ENCODE data around the gene WDPCP. TPM values are rescaled to one million over a fixed set of nuclear protein-coding genes. Genes with fewer than 3 reads are reported as not detected.

WDPCP gene
- polyA plus RNA-seq, 1 of the 3 experiments (the other 2 are of a cell fraction), result 3.1 TPM

DNA sequence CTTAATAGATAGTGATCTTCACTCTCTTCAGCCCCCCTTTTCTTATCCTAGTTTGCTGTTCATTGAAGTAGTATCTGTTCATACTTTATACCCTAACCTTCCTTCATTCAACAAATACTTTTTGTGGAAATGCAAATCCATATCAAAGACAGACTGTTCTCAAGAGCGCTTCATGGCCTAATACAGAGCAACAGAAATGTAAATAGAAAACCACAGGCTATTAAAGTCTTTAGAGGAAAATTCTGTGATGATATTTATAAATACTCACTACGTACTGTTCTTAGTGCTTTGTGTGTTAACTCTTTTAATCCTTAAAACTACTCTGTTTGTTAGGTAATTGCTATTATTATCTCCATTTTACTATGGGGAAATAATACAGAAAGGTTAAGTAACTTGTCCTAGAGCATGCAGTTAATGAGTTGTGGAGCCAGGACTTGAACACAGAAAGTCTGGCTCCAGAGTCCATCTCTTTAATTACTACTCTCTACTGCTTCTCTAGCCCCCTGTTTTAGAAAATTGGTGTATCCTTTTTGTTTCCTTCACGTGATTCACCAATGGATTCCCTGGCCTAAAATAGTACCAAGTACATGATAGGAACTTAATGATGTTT lies 3.4 kb upstream of the WDPCP start:
- Histone ChIP-seq H2AFZ (ENCODE audit: low read depth) (no peak overlapping the region), H3K27ac (ENCODE audit: low read depth in 2 of 2, low read length in 1 of 2) (no peak overlapping the region), H3K27me3 (ENCODE audit: insufficient read depth) (no peaks in the 10 kb centered on the region), H3K79me2 (ENCODE audit: insufficient read depth) (peaks cover 76% of the 10 kb centered on the region), H3K4me1 (ENCODE audit: control insufficient read depth in 1 of 2, insufficient read depth in 2 of 2, low read depth in 1 of 2, low read length in 1 of 2) (peaks cover 6 to 11% of the 10 kb centered on the region in 2 experiments), H3F3A (replicated peaks; ENCODE audit: insufficient read depth) (no peaks in the 10 kb centered on the region), H3K4me2 (no peak overlapping the region), H3K9me3 (no peaks in the 10 kb centered on the region), H3K9ac (no peak overlapping the region), H3K9me2 (no peaks in the 10 kb centered on the region), H4K20me1 (ENCODE audit: insufficient read depth) (no peaks in the 10 kb centered on the region), H3K4me3 (ENCODE audit: low read depth in 2 of 2, low read length in 1 of 2) (no peak overlapping the region), H3K36me3 (replicated peaks in 1 of 2; ENCODE audit: control insufficient read depth in 1 of 2, insufficient read depth in 2 of 2, low read length in 1 of 2) (peaks cover 26 to 43% of the 10 kb centered on the region in 2 experiments)
- TF ChIP-seq TAF1 (IDR thresholded peaks at IDR 0.05; ENCODE audit: borderline replicate concordance, low read depth, low read length) (no peak), TEAD4 (IDR thresholded peaks at IDR 0.05; ENCODE audit: borderline replicate concordance, insufficient read depth) (no peak), YY1 (IDR thresholded peaks at IDR 0.05; ENCODE audit: low read depth) (no peak), FOSL2 (IDR thresholded peaks at IDR 0.05; ENCODE audit: borderline replicate concordance, low read depth) (no peak), SIN3A (IDR thresholded peaks at IDR 0.05; ENCODE audit: borderline replicate concordance, low read depth, low read length) (no peak), POLR2AphosphoS5 (IDR thresholded peaks at IDR 0.05; ENCODE audit: low read depth, low read length) (no peak), FOXJ3 (CRISPR knock-in tag; IDR thresholded peaks at IDR 0.05) (no peak), JUND (IDR thresholded peaks at IDR 0.05) (no peak)
- TF ChIP-seq, protein P1, sequence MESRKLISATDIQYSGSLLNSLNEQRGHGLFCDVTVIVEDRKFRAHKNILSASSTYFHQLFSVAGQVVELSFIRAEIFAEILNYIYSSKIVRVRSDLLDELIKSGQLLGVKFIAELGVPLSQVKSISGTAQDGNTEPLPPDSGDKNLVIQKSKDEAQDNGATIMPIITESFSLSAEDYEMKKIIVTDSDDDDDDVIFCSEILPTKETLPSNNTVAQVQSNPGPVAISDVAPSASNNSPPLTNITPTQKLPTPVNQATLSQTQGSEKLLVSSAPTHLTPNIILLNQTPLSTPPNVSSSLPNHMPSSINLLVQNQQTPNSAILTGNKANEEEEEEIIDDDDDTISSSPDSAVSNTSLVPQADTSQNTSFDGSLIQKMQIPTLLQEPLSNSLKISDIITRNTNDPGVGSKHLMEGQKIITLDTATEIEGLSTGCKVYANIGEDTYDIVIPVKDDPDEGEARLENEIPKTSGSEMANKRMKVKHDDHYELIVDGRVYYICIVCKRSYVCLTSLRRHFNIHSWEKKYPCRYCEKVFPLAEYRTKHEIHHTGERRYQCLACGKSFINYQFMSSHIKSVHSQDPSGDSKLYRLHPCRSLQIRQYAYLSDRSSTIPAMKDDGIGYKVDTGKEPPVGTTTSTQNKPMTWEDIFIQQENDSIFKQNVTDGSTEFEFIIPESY (IDR thresholded peaks at IDR 0.05; ENCODE audit: borderline replicate concordance, low read depth), result no peak
- TF ChIP-seq, protein P2, sequence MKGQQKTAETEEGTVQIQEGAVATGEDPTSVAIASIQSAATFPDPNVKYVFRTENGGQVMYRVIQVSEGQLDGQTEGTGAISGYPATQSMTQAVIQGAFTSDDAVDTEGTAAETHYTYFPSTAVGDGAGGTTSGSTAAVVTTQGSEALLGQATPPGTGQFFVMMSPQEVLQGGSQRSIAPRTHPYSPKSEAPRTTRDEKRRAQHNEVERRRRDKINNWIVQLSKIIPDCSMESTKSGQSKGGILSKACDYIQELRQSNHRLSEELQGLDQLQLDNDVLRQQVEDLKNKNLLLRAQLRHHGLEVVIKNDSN (IDR thresholded peaks at IDR 0.05; ENCODE audit: borderline replicate concordance, low read depth), result no peak
- TF ChIP-seq, protein P3, sequence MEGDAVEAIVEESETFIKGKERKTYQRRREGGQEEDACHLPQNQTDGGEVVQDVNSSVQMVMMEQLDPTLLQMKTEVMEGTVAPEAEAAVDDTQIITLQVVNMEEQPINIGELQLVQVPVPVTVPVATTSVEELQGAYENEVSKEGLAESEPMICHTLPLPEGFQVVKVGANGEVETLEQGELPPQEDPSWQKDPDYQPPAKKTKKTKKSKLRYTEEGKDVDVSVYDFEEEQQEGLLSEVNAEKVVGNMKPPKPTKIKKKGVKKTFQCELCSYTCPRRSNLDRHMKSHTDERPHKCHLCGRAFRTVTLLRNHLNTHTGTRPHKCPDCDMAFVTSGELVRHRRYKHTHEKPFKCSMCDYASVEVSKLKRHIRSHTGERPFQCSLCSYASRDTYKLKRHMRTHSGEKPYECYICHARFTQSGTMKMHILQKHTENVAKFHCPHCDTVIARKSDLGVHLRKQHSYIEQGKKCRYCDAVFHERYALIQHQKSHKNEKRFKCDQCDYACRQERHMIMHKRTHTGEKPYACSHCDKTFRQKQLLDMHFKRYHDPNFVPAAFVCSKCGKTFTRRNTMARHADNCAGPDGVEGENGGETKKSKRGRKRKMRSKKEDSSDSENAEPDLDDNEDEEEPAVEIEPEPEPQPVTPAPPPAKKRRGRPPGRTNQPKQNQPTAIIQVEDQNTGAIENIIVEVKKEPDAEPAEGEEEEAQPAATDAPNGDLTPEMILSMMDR (IDR thresholded peaks at IDR 0.05), result no peak
- TF ChIP-seq, protein P4, sequence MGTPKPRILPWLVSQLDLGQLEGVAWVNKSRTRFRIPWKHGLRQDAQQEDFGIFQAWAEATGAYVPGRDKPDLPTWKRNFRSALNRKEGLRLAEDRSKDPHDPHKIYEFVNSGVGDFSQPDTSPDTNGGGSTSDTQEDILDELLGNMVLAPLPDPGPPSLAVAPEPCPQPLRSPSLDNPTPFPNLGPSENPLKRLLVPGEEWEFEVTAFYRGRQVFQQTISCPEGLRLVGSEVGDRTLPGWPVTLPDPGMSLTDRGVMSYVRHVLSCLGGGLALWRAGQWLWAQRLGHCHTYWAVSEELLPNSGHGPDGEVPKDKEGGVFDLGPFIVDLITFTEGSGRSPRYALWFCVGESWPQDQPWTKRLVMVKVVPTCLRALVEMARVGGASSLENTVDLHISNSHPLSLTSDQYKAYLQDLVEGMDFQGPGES (IDR thresholded peaks at IDR 0.05; ENCODE audit: low read depth, low read length), result no peak
- CTCF ChIA-PET, result no interaction called here
- WGBS (ENCODE audit: low lambda C conversion rate), result 97% methylated on average over 3 of the region's 3 CpGs
- DNase-seq, result no peak
- POLR2A ChIA-PET, result no interaction called here
